OCI-LY7 (cell line): ENCODE data around the gene PLVAP. TPM values are rescaled to one million over a fixed set of nuclear protein-coding genes. Genes with fewer than 3 reads are reported as not detected.

Experiments used
- BruUV-seq: library from RNA; stranded (reverse); fragments of 400-500 nt; replicated peaks from 2 replicates; lab custom pipeline; 2021; lab: Mats Ljungman, UMichigan
- CTCF ChIA-PET: fragments of 300-600 bp; sonication (Branson Sonifier 250); formaldehyde crosslinking; loops from one replicate; lab custom pipeline; 2022; ENCODE audit warnings: antibody characterized with exemption; ENCODE audit not compliant: unreplicated experiment; lab: Charles Lee
- POLR2A ChIA-PET: fragments of 300-600 bp; sonication (Branson Sonifier 250); formaldehyde crosslinking; loops from one replicate; lab custom pipeline; 2022; ENCODE audit warnings: antibody characterized with exemption; lab: Charles Lee
- DNase-seq: peaks from one replicate; pipeline ENCODE4 v3.0.0-alpha.2; 2015; ENCODE audit warnings: low spot score
- H2AFZ ChIP-seq: fragments of 200-600 bp; sonication (generic), shearing (Covaris generic); 2 replicates; pipeline ENCODE4 v1.6.1; 2014; ENCODE audit warnings: mild to moderate bottlenecking, antibody characterized with exemption, low read length, moderate library complexity
- H3K27ac ChIP-seq: fragments of 200-600 bp; sonication (generic); 2 replicates; pipeline ENCODE4 v1.5.1; 2014; ENCODE audit warnings: mixed run types, low read depth, mild to moderate bottlenecking, moderate library complexity, low read length, inconsistent platforms; ENCODE audit not compliant: poor library complexity, severe bottlenecking
- H3K36me3 ChIP-seq: fragments of 200-600 bp; sonication (generic); 2 replicates; pipeline ENCODE4 v1.6.1; 2014; ENCODE audit warnings: mild to moderate bottlenecking, antibody characterized with exemption, low read length, moderate library complexity, mixed read lengths; ENCODE audit not compliant: insufficient read depth
- H3K4me1 ChIP-seq: fragments of 200-600 bp; sonication (generic); 2 replicates; pipeline ENCODE4 v1.5.1; 2014; ENCODE audit warnings: mild to moderate bottlenecking, low read length; ENCODE audit not compliant: insufficient read depth, poor library complexity, severe bottlenecking
- H3K4me2 ChIP-seq: fragments of 200-600 bp; sonication (generic); 2 replicates; pipeline ENCODE4 v1.6.1; 2014; ENCODE audit warnings: mild to moderate bottlenecking, low read length
- H3K4me3 ChIP-seq: fragments of 200-600 bp; sonication (generic); 2 replicates; pipeline ENCODE4 v1.5.1; 2014; ENCODE audit warnings: mild to moderate bottlenecking, low read depth, low read length; ENCODE audit not compliant: poor library complexity, severe bottlenecking
- H3K79me2 ChIP-seq: fragments of 200-600 bp; sonication (generic); 2 replicates; pipeline ENCODE4 v1.6.1; 2016; ENCODE audit warnings: low read depth, mild to moderate bottlenecking, low read length, moderate library complexity, mixed read lengths; ENCODE audit not compliant: insufficient read depth
- H3K9me2 ChIP-seq: fragments of 200-600 bp; sonication (generic); 2 replicates; pipeline ENCODE4 v1.6.1; 2016; ENCODE audit warnings: mild to moderate bottlenecking, low read length, mixed read lengths; ENCODE audit not compliant: insufficient read depth
- H3K9me3 ChIP-seq: fragments of 200-600 bp; sonication (generic); 2 replicates; pipeline ENCODE4 v1.6.1; 2014; ENCODE audit warnings: mild to moderate bottlenecking, mixed run types, low read length, mixed read lengths
- H4K20me1 ChIP-seq: fragments of 200-600 bp; sonication (generic); 2 replicates; pipeline ENCODE4 v1.6.1; 2014; ENCODE audit warnings: mild to moderate bottlenecking, antibody characterized with exemption, low read length, moderate library complexity, mixed read lengths; ENCODE audit not compliant: insufficient read depth
- EZH2phosphoT487 ChIP-seq: fragments of 200-600 bp; sonication (generic); IDR thresholded peaks from 2 replicates; pipeline ENCODE4 v1.6.1; 2018; ENCODE audit warnings: low read depth, borderline replicate concordance, mild to moderate bottlenecking, mixed run types, antibody characterized with exemption, low read length, moderate library complexity, mixed read lengths
- intact Hi-C: fragments of 100-400 bp; cut with micrococcal nuclease; formaldehyde crosslinking; loops from one replicate; pipeline ENCODE4 v1.10.0; 2022; ENCODE audit not compliant: unreplicated experiment
- total RNA-seq, 2 experiments: library from RNA; depleted of rRNA in 1 of 2; stranded (reverse); fragments of >200 nt in 1 of 2; shearing (Covaris generic) in 1 of 2; gene quantifications; 2 replicates each; pipeline ENCODE4 v1.2.3, GENCODE V29; 2014 to 2022
- TF ChIP-seq, protein P1 (sequence below): fragments of 200-600 bp; sonication (generic); conservative IDR thresholded peaks from 2 replicates; pipeline ENCODE4 v1.5.1; 2014; ENCODE audit warnings: mild to moderate bottlenecking, antibody characterized with exemption, low read length, moderate library complexity, mixed read lengths

PLVAP gene
- total RNA-seq, 2 experiments from 2014 or later, result 0.16 to 1.5 TPM

DNA sequence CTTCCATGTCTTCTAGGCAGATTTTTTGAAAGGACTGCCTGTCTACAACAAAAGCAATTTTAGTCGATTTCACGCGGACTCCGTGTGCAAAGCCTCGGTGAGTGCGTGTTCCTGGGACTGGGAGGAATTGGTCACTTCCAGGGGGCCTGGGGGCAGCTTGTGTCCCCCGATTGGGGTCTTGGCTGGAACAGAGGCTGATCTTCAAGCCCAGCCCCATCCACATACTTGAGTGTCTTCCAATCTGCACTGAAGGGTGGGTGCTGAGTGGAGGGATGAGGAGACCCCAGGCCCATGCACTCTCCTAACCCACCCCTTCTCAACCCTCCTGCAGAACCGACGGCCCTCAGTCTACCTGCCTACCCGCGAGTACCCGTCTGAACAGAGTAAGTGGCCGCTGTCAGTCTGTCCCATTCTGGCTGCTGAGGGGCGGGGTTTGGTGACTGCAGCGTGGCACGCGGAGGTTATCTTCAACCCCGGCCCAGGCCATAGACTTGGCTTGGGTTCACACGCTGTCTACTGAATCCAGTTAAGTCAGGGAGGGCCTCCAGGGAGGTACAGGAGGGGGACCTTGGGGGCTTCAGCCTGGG, 63.0 kb downstream of the PLVAP start:
- no peak overlapping the region for H3K4me2 ChIP-seq
- TF ChIP-seq, protein P1, sequence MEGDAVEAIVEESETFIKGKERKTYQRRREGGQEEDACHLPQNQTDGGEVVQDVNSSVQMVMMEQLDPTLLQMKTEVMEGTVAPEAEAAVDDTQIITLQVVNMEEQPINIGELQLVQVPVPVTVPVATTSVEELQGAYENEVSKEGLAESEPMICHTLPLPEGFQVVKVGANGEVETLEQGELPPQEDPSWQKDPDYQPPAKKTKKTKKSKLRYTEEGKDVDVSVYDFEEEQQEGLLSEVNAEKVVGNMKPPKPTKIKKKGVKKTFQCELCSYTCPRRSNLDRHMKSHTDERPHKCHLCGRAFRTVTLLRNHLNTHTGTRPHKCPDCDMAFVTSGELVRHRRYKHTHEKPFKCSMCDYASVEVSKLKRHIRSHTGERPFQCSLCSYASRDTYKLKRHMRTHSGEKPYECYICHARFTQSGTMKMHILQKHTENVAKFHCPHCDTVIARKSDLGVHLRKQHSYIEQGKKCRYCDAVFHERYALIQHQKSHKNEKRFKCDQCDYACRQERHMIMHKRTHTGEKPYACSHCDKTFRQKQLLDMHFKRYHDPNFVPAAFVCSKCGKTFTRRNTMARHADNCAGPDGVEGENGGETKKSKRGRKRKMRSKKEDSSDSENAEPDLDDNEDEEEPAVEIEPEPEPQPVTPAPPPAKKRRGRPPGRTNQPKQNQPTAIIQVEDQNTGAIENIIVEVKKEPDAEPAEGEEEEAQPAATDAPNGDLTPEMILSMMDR, result no peak
- TF ChIP-seq EZH2phosphoT487, result no peak
- no peak overlapping the region for H3K4me3 ChIP-seq
- peaks cover 9% of the 10 kb centered on the region for H3K4me1 ChIP-seq
- no peak for DNase-seq
- H2AFZ ChIP-seq, result no peak overlapping the region
- no peaks in the 10 kb centered on the region for H3K9me2 ChIP-seq
- no peaks in the 10 kb centered on the region for H3K9me3 ChIP-seq
- BruUV-seq, result no TSS peak
- H3K27ac ChIP-seq, result no peak overlapping the region
- ChIA-PET CTCF (no interaction called here), POLR2A (interaction anchor here (0.6 kb wide), 1 partner anchor 866 kb away, joined by 3 read pairs; no protein-coding TSS in a partner anchor)
- H3K79me2 ChIP-seq, result peaks cover 22% of the 10 kb centered on the region
- H3K36me3 ChIP-seq, result peaks cover 33% of the 10 kb centered on the region
- H4K20me1 ChIP-seq, result 0 out of 2 replicates have a peak, but pooled peaks cover 5% of the 10 kb centered on the region
- intact Hi-C loops, result no loop called here

- Histone ChIP-seq H4K20me1 (0 out of 2 replicates have a peak, but pooled peaks cover 5% of the 10 kb centered on the region), H3K79me2 (peaks cover 22% of the 10 kb centered on the region), H3K4me3 (no peak overlapping the region), H3K27ac (no peak overlapping the region), H3K4me2 (no peak overlapping the region), H3K9me3 (no peaks in the 10 kb centered on the region), H2AFZ (no peak overlapping the region), H3K4me1 (peaks cover 18% of the 10 kb centered on the region), H3K9me2 (no peaks in the 10 kb centered on the region), H3K36me3 (peaks cover 35% of the 10 kb centered on the region)
- no peak for DNase-seq
- intact Hi-C loops, result no loop called here
- CTCF ChIA-PET, result no interaction called here
- BruUV-seq, result no TSS peak
- POLR2A ChIA-PET, result interaction anchor here (1.0 kb wide), 1 partner anchor 20 kb away, joined by 6 read pairs; no protein-coding TSS in a partner anchor
- TF ChIP-seq, protein P1, result no peak
- no peak for TF ChIP-seq EZH2phosphoT487
These were observed 64.7 kb downstream of the PLVAP start for GRCh38 chr19:17312189-17313113.
